ENCODE data around the gene RUVBL1.

RUVBL1 gene

GRCh38 chr3:128074851-128075521, 48.6 kb downstream of the RUVBL1 start:
- H4K20me1 ChIP-seq (ENCODE audit: insufficient read depth, low read length), result peaks cover 23% of the 10 kb centered on the region

GRCh38 chr3:128073807-128074206, 49.8 kb downstream of the RUVBL1 start:
- Histone ChIP-seq H3K27ac (ENCODE audit: low read length) (no peak overlapping the region), H2AFZ (ENCODE audit: low read depth, low read length) (no peak overlapping the region), H3K4me1 (ENCODE audit: low read length) (peaks cover 9% of the 10 kb centered on the region), H3K36me3 (replicated peaks; ENCODE audit: low read depth, low read length) (peaks cover 45% of the 10 kb centered on the region), H3K9me3 (ENCODE audit: insufficient read depth, low read length) (no peaks in the 10 kb centered on the region), H3K27me3 (ENCODE audit: low read depth, low read length) (no peaks in the 10 kb centered on the region), H3K79me2 (ENCODE audit: low read length) (peaks cover 24% of the 10 kb centered on the region), H4K20me1 (ENCODE audit: insufficient read depth, low read length) (peaks cover 19% of the 10 kb centered on the region), H3K9ac (ENCODE audit: low read length) (no peak overlapping the region), H3K4me3 (ENCODE audit: low read length) (no peak overlapping the region), H3K4me2 (ENCODE audit: low read length) (no peak overlapping the region)
- TF ChIP-seq CTCF (IDR thresholded peaks at IDR 0.05; ENCODE audit: low read depth, low read length) (no peak), EZH2phosphoT487 (IDR thresholded peaks at IDR 0.05; ENCODE audit: low read depth) (no peak)

More at GRCh38 chr3:128074851-128075521, 48.6 kb downstream of the RUVBL1 start:
- no peak for TF ChIP-seq EZH2phosphoT487 (IDR thresholded peaks at IDR 0.05; ENCODE audit: low read depth)
- no peak for TF ChIP-seq CTCF (IDR thresholded peaks at IDR 0.05; ENCODE audit: low read depth, low read length)
- Histone ChIP-seq H3K36me3 (replicated peaks; ENCODE audit: low read depth, low read length) (peaks cover 43% of the 10 kb centered on the region), H2AFZ (ENCODE audit: low read depth, low read length) (no peak overlapping the region), H3K27me3 (ENCODE audit: low read depth, low read length) (no peaks in the 10 kb centered on the region), H3K9me3 (ENCODE audit: insufficient read depth, low read length) (no peaks in the 10 kb centered on the region), H3K4me2 (ENCODE audit: low read length) (peak overlapping the region; percentile 67), H3K9ac (ENCODE audit: low read length) (no peak overlapping the region), H3K27ac (ENCODE audit: low read length) (no peak overlapping the region), H3K4me1 (ENCODE audit: low read length) (peaks cover 9% of the 10 kb centered on the region), H3K4me3 (ENCODE audit: low read length) (peak overlapping the region; percentile 34), H3K79me2 (ENCODE audit: low read length) (peaks cover 24% of the 10 kb centered on the region)

GRCh38 chr3:128073185-128073725, 50.4 kb downstream of the RUVBL1 start:
- Histone ChIP-seq H3K27me3 (ENCODE audit: low read depth, low read length) (no peaks in the 10 kb centered on the region), H4K20me1 (ENCODE audit: insufficient read depth, low read length) (peaks cover 19% of the 10 kb centered on the region), H3K79me2 (ENCODE audit: low read length) (peaks cover 24% of the 10 kb centered on the region), H3K9ac (ENCODE audit: low read length) (no peak overlapping the region), H3K4me2 (ENCODE audit: low read length) (no peak overlapping the region), H3K9me3 (ENCODE audit: insufficient read depth, low read length) (no peaks in the 10 kb centered on the region), H3K4me3 (ENCODE audit: low read length) (no peak overlapping the region), H3K36me3 (replicated peaks; ENCODE audit: low read depth, low read length) (peaks cover 49% of the 10 kb centered on the region), H2AFZ (ENCODE audit: low read depth, low read length) (no peak overlapping the region), H3K4me1 (ENCODE audit: low read length) (peaks cover 9% of the 10 kb centered on the region), H3K27ac (ENCODE audit: low read length) (no peak overlapping the region)
- TF ChIP-seq CTCF (IDR thresholded peaks at IDR 0.05; ENCODE audit: low read depth, low read length) (no peak), EZH2phosphoT487 (IDR thresholded peaks at IDR 0.05; ENCODE audit: low read depth) (no peak)

- Histone ChIP-seq H4K20me1 (ENCODE audit: insufficient read depth, low read length) (peaks cover 23% of the 10 kb centered on the region), H3K36me3 (replicated peaks; ENCODE audit: low read depth, low read length) (peaks cover 55% of the 10 kb centered on the region), H3K9ac (ENCODE audit: low read length) (no peak overlapping the region), H3K27ac (ENCODE audit: low read length) (no peak overlapping the region), H3K4me3 (ENCODE audit: low read length) (no peak overlapping the region), H2AFZ (ENCODE audit: low read depth, low read length) (no peak overlapping the region), H3K4me2 (ENCODE audit: low read length) (no peak overlapping the region), H3K4me1 (ENCODE audit: low read length) (peaks cover 9% of the 10 kb centered on the region), H3K79me2 (ENCODE audit: low read length) (peaks cover 24% of the 10 kb centered on the region), H3K27me3 (ENCODE audit: low read depth, low read length) (no peaks in the 10 kb centered on the region), H3K9me3 (ENCODE audit: insufficient read depth, low read length) (no peaks in the 10 kb centered on the region)
- TF ChIP-seq EZH2phosphoT487 (IDR thresholded peaks at IDR 0.05; ENCODE audit: low read depth), result no peak
- no peak for TF ChIP-seq CTCF (IDR thresholded peaks at IDR 0.05; ENCODE audit: low read depth, low read length)
These were observed 51.0 kb downstream of the RUVBL1 start for GRCh38 chr3:128072454-128073184.
